ENCODE results near the gene MCU. TPM values are rescaled to one million over a fixed set of nuclear protein-coding genes. Genes with fewer than 3 reads are reported as not detected.
"Not testable (repeated sequence)": the region's sequence is repeated elsewhere in the genome, so short reads cannot be mapped to it uniquely, and the experiment has no call there.

MCU gene
- total RNA-seq, 3 donors from 2014 or later, result 9.2 to 10.9 (median 9.7) TPM

- ATAC-seq (no peak), DNase-seq (no peak)
- H3K4me1 Mint-ChIP-seq (ENCODE audit: low read depth), result peaks cover 25% of the 10 kb centered on the region
- H3K9me3 Mint-ChIP-seq, result no peaks in the 10 kb centered on the region
- no peaks in the 10 kb centered on the region for H3K27me3 Mint-ChIP-seq (ENCODE audit: low read depth)
- H3K36me3 Mint-ChIP-seq (ENCODE audit: insufficient read depth), result no peaks in the 10 kb centered on the region
- no peak overlapping the region for H3K4me3 Mint-ChIP-seq
These were observed 2.8 kb downstream of the MCU start for GRCh38 chr10:72694476-72695369.

DNA sequence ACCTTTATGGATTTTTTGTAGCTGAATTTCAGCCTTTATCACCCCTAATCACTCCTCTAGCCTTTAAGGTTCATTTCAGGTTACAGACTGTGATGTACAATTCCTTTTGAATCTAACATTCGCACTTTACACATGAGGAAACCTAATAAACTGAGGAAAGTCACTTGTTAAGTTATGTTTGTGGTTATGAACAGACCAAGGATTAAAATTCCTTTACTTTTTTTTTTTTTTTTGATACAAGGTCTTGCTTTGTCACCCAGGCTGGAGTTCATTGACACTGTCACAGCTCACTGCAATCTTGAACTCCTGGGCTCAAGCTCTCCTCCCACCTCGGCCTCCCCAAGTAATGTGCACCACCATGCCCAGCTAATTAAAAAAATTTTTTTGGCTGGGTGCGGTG is 3.6 kb downstream of the MCU start:
- Mint-ChIP-seq H3K4me3 (no peak overlapping the region), H3K4me1 (ENCODE audit: low read depth) (peaks cover 25% of the 10 kb centered on the region), H3K9me3 (no peaks in the 10 kb centered on the region), H3K27me3 (ENCODE audit: low read depth) (no peaks in the 10 kb centered on the region), H3K36me3 (ENCODE audit: insufficient read depth) (no peaks in the 10 kb centered on the region)
- DNase-seq (no peak), ATAC-seq (no peak)

DNA sequence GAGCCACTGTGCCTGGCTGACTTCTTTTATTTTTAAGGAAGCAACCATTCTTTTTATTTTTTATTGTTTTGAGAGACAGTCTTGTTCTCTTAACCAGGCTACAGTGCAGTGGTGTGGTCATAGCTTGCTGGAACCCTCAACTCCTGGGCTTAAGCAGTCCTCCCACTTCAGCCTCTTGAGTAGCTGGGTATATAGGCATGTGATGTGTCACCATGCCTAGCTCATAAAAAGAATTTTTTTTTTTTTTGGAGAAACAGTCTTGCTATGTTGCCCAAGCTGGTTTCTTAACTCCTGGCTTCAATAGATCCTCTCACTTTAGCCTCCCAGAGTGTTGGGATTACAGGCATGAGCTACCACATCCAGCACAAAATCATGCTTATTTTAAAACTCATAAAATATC is 5.8 kb downstream of the MCU start:
- peaks cover 23% of the 10 kb centered on the region for H3K4me1 Mint-ChIP-seq (ENCODE audit: low read depth)
- no peak overlapping the region for H3K4me3 Mint-ChIP-seq
- H3K27me3 Mint-ChIP-seq (ENCODE audit: low read depth), result no peaks in the 10 kb centered on the region

GRCh38 chr10:72702465-72702864 is 10.5 kb downstream of the MCU start:
- ATAC-seq; H3K4me3 Mint-ChIP-seq; H3K4me1 Mint-ChIP-seq (ENCODE audit: low read depth); DNase-seq; H3K9me3 Mint-ChIP-seq; H3K27me3 Mint-ChIP-seq (ENCODE audit: low read depth); H3K36me3 Mint-ChIP-seq (ENCODE audit: insufficient read depth): not testable (repeated sequence)

More for the DNA sequence above, 5.8 kb downstream of the MCU start:
- H3K36me3 Mint-ChIP-seq (ENCODE audit: insufficient read depth), result no peaks in the 10 kb centered on the region
- ATAC-seq (no peak), DNase-seq (no peak)
- no peaks in the 10 kb centered on the region for H3K9me3 Mint-ChIP-seq

GRCh38 chr10:72702868-72703581 is 11.1 kb downstream of the MCU start:
- Mint-ChIP-seq H3K36me3 (ENCODE audit: insufficient read depth) (peaks cover 4% of the 10 kb centered on the region), H3K4me3 (no peak overlapping the region), H3K9me3 (no peaks in the 10 kb centered on the region), H3K4me1 (ENCODE audit: low read depth) (peaks cover 10% of the 10 kb centered on the region), H3K27me3 (ENCODE audit: low read depth) (no peaks in the 10 kb centered on the region)
- DNase-seq, result no peak
- peak; percentile 90 to 95 for ATAC-seq

GRCh38 chr10:72704117-72704516 is 12.2 kb downstream of the MCU start:
- no peaks in the 10 kb centered on the region for H3K9me3 Mint-ChIP-seq
- ATAC-seq, result no peak
- H3K4me3 Mint-ChIP-seq, result no peak overlapping the region

DNA sequence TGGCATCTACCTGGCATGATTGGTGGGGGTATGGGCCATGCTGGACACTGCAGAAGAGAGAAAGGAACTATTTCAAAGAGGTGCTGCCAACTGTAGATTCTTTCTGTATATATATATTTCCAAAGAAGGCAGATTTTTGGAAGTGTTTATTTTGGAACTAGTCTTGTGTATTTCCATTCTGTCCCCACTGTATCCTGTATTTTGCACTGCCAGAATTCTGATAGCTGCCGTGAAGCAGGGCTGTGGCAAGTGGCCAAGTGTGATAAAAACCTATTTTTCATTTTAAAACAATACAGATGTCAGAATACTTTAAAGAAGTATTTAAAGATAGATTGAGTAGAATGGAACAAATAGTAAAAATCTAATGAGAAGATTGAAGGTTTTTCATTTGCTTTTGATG is 17.1 kb downstream of the MCU start:
- ATAC-seq (no peak), DNase-seq (no peak)
- H3K4me3 Mint-ChIP-seq, result no peak overlapping the region
- H3K27me3 Mint-ChIP-seq (ENCODE audit: low read depth), result no peaks in the 10 kb centered on the region
- no peaks in the 10 kb centered on the region for H3K9me3 Mint-ChIP-seq
- H3K36me3 Mint-ChIP-seq (ENCODE audit: insufficient read depth), result peaks cover 5% of the 10 kb centered on the region
- H3K4me1 Mint-ChIP-seq (ENCODE audit: low read depth), result peaks cover 3% of the 10 kb centered on the region

More at GRCh38 chr10:72704117-72704516, 12.2 kb downstream of the MCU start:
- peaks cover 8% of the 10 kb centered on the region for H3K36me3 Mint-ChIP-seq (ENCODE audit: insufficient read depth)
- no peak for DNase-seq
- H3K4me1 Mint-ChIP-seq (ENCODE audit: low read depth), result peaks cover 12% of the 10 kb centered on the region
- no peaks in the 10 kb centered on the region for H3K27me3 Mint-ChIP-seq (ENCODE audit: low read depth)

- H3K9me3 Mint-ChIP-seq, result no peaks in the 10 kb centered on the region
- H3K36me3 Mint-ChIP-seq (ENCODE audit: insufficient read depth), result peaks cover 20% of the 10 kb centered on the region
- ATAC-seq, result no peak
These were observed 20.2 kb downstream of the MCU start for GRCh38 chr10:72712136-72712535.

DNA sequence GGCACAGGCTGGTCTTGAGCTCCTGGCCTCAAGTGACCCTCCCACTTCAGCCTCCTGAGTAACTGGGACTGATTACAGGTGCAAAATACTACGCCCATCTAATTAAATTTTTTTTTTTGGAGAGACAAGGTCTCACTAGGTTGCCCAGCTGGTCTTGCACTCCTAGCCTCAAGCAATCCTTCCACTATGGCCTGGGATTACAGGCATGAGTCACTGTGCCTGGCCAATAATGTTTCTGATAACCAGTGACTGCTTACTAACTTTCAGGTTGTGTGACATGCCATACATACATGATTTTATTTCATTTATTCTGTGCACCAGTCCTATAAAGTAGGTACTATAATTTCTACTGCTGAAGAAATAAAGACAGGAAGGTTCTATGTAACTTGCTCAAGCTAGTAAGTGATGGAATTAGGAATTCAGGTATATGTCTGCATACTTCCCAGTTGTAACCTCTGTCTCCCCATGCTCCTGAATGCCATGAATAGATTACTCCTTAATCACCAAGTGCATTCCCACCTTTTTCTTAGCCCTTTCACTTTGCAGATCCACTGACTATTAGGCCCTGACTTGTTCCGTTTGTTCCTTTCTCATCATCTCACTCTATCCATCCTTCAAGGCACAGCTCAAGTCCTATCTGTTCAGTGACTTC is 28.1 kb downstream of the MCU start:
- no peaks in the 10 kb centered on the region for H3K4me1 Mint-ChIP-seq (ENCODE audit: low read depth)
- no peaks in the 10 kb centered on the region for H3K9me3 Mint-ChIP-seq
- no peak overlapping the region for H3K4me3 Mint-ChIP-seq
- H3K27me3 Mint-ChIP-seq (ENCODE audit: low read depth), result no peaks in the 10 kb centered on the region
- peaks cover 22% of the 10 kb centered on the region for H3K36me3 Mint-ChIP-seq (ENCODE audit: insufficient read depth)
- no peak for DNase-seq
- ATAC-seq, result no peak

More at GRCh38 chr10:72712136-72712535, 20.2 kb downstream of the MCU start:
- no peak for DNase-seq
- Mint-ChIP-seq H3K27me3 (ENCODE audit: low read depth) (no peaks in the 10 kb centered on the region), H3K4me3 (no peak overlapping the region), H3K4me1 (ENCODE audit: low read depth) (peaks cover 2% of the 10 kb centered on the region)

GRCh38 chr10:72720814-72721660 is 29.1 kb downstream of the MCU start:
- ATAC-seq (no peak), DNase-seq (no peak)
- no peaks in the 10 kb centered on the region for H3K27me3 Mint-ChIP-seq (ENCODE audit: low read depth)
- no peaks in the 10 kb centered on the region for H3K4me1 Mint-ChIP-seq (ENCODE audit: low read depth)
- H3K36me3 Mint-ChIP-seq (ENCODE audit: insufficient read depth), result peaks cover 14% of the 10 kb centered on the region
- H3K4me3 Mint-ChIP-seq, result no peak overlapping the region
- no peaks in the 10 kb centered on the region for H3K9me3 Mint-ChIP-seq

- DNase-seq (no peak), ATAC-seq (no peak)
- Mint-ChIP-seq H3K4me3 (no peak overlapping the region), H3K27me3 (ENCODE audit: low read depth) (no peaks in the 10 kb centered on the region), H3K36me3 (ENCODE audit: insufficient read depth) (peaks cover 2% of the 10 kb centered on the region), H3K4me1 (ENCODE audit: low read depth) (peaks cover 16% of the 10 kb centered on the region), H3K9me3 (no peaks in the 10 kb centered on the region)
These were observed 35.2 kb downstream of the MCU start for GRCh38 chr10:72727130-72727529.

DNA sequence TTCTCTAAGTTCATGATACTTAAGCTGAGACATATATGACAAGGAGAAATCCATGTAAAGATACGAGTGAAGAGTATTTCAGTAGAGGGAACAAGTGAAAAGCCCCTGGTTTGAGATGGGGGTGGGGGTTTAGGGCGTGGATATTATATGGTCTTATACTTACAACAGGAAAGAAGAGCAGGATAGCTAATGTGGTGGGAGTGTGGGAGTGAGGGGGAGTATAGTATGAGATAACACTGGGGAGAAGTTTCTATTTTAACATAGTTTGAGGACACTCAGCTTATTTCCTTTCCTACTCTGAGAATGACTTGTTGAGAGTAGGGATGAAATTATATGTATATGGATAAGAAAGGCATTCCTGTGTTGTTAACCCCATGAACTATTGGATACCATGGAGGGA is 36.5 kb downstream of the MCU start:
- no peaks in the 10 kb centered on the region for H3K27me3 Mint-ChIP-seq (ENCODE audit: low read depth)
- no peak overlapping the region for H3K4me3 Mint-ChIP-seq
- no peaks in the 10 kb centered on the region for H3K9me3 Mint-ChIP-seq
- ATAC-seq, result no peak
- no peaks in the 10 kb centered on the region for H3K36me3 Mint-ChIP-seq (ENCODE audit: insufficient read depth)
- no peak for DNase-seq
- peaks cover 16% of the 10 kb centered on the region for H3K4me1 Mint-ChIP-seq (ENCODE audit: low read depth)

- peak; percentile 92 to 96 for ATAC-seq
- Mint-ChIP-seq H3K36me3 (ENCODE audit: insufficient read depth) (no peaks in the 10 kb centered on the region), H3K4me3 (no peak overlapping the region), H3K4me1 (ENCODE audit: low read depth) (peaks cover 16% of the 10 kb centered on the region), H3K9me3 (no peaks in the 10 kb centered on the region), H3K27me3 (ENCODE audit: low read depth) (no peaks in the 10 kb centered on the region)
- DNase-seq, result no peak
These were observed 37.6 kb downstream of the MCU start for GRCh38 chr10:72729528-72729927.

- no peaks in the 10 kb centered on the region for H3K9me3 Mint-ChIP-seq
- no peaks in the 10 kb centered on the region for H3K27me3 Mint-ChIP-seq (ENCODE audit: low read depth)
- no peaks in the 10 kb centered on the region for H3K36me3 Mint-ChIP-seq (ENCODE audit: insufficient read depth)
- DNase-seq (no peak), ATAC-seq (no peak)
- H3K4me1 Mint-ChIP-seq (ENCODE audit: low read depth), result peaks cover 16% of the 10 kb centered on the region
- H3K4me3 Mint-ChIP-seq, result no peak overlapping the region
These were observed 38.5 kb downstream of the MCU start for GRCh38 chr10:72730479-72730878.

Data from activated T-cell treated with anti-CD3 and anti-CD28 coated beads, Interleukin-2, amount 50 U/mL, for 4 hours (primary cell).